OCI-LY7 (cell line): ENCODE results near the gene FRRS1L.

Experiments used
- EZH2phosphoT487 ChIP-seq: fragments of 200-600 bp; sonication (generic); IDR thresholded peaks from 2 replicates; pipeline ENCODE4 v1.6.1; 2018; ENCODE audit warnings: low read depth, borderline replicate concordance, mild to moderate bottlenecking, mixed run types, antibody characterized with exemption, low read length, moderate library complexity, mixed read lengths
- TF ChIP-seq, protein P1 (sequence below): fragments of 200-600 bp; sonication (generic); conservative IDR thresholded peaks from 2 replicates; pipeline ENCODE4 v1.5.1; 2014; ENCODE audit warnings: mild to moderate bottlenecking, antibody characterized with exemption, low read length, moderate library complexity, mixed read lengths

DNA sequence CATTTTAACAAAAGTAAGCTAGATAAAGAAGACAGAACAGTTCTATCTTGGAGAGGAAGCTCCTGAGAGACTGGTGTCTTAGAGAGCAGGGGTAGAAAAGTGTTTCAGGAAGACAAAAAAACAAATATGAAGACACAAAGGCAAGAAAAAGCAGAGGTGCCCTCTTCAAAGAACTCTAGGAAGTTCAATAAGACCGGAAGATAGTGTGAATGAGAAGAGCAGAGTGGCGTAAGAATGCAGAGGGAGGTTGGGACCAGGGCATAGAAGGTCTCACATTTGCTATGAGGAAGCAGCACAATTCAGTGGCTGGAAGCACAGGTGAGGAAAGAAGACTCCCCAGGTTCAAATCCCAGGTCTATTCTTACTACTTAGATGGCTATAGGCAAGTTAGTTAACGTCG lies 69.9 kb downstream of the FRRS1L start:
- no peak for TF ChIP-seq EZH2phosphoT487
- TF ChIP-seq, protein P1, sequence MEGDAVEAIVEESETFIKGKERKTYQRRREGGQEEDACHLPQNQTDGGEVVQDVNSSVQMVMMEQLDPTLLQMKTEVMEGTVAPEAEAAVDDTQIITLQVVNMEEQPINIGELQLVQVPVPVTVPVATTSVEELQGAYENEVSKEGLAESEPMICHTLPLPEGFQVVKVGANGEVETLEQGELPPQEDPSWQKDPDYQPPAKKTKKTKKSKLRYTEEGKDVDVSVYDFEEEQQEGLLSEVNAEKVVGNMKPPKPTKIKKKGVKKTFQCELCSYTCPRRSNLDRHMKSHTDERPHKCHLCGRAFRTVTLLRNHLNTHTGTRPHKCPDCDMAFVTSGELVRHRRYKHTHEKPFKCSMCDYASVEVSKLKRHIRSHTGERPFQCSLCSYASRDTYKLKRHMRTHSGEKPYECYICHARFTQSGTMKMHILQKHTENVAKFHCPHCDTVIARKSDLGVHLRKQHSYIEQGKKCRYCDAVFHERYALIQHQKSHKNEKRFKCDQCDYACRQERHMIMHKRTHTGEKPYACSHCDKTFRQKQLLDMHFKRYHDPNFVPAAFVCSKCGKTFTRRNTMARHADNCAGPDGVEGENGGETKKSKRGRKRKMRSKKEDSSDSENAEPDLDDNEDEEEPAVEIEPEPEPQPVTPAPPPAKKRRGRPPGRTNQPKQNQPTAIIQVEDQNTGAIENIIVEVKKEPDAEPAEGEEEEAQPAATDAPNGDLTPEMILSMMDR: no peak
